Small intestine (tissue), 7 donors: ENCODE measurements around the gene TMEM117. TPM values are rescaled to one million over a fixed set of nuclear protein-coding genes. Genes with fewer than 3 reads are reported as not detected.
A peak's percentile ranks its signal among the peaks of the same experiment; 100 is the strongest.

ENCODE experiments used
- DNase-seq, 2 donors: peaks; one replicate each; pipeline versions ENCODE4 v3.0.0 to v3.0.0-alpha.2; 2013
- FAIRE-seq: peaks from 2 replicates; lab custom pipeline; 2012; peaks lifted over from hg19 to GRCh38; lab: Jason Lieb, UNC
- H3K27ac ChIP-seq, 3 donors: one replicate each; pipeline ENCODE4 v1.5.1; 2013; ENCODE audit warnings: low read length in 2 of 3, mild to moderate bottlenecking in 2 of 3, control low read depth in 1 of 3, inconsistent platforms in 1 of 3, low read depth in 1 of 3, moderate library complexity in 1 of 3
- H3K27me3 ChIP-seq, 3 donors: one replicate each; pipeline ENCODE4 v1.6.1; 2013; ENCODE audit warnings: low read length in 3 of 3, inconsistent platforms in 1 of 3; ENCODE audit not compliant: control insufficient read depth in 3 of 3, insufficient read depth in 3 of 3
- H3K36me3 ChIP-seq, 3 donors: one replicate each; pipeline ENCODE4 v1.6.1; 2013; ENCODE audit warnings: low read length in 3 of 3, inconsistent platforms in 1 of 3, low read depth in 1 of 3, mild to moderate bottlenecking in 1 of 3, moderate library complexity in 1 of 3; ENCODE audit not compliant: control insufficient read depth in 3 of 3, insufficient read depth in 2 of 3
- H3K4me1 ChIP-seq, 3 donors: one replicate each; pipeline ENCODE4 v1.6.1; 2013; ENCODE audit warnings: low read length in 2 of 3, inconsistent platforms in 1 of 3, low read depth in 1 of 3, mild to moderate bottlenecking in 1 of 3, moderate library complexity in 1 of 3; ENCODE audit not compliant: control insufficient read depth in 3 of 3, insufficient read depth in 2 of 3
- H3K4me3 ChIP-seq, 3 donors: one replicate each; pipeline ENCODE4 v1.5.1; 2013; ENCODE audit warnings: low read length in 3 of 3, control low read depth in 1 of 3, inconsistent platforms in 1 of 3, low read depth in 1 of 3, mild to moderate bottlenecking in 1 of 3, moderate library complexity in 1 of 3
- H3K9me3 ChIP-seq, 2 donors: one replicate each; pipeline ENCODE4 v1.6.1; 2013; ENCODE audit warnings: low read depth in 1 of 2, low read length in 1 of 2; ENCODE audit not compliant: control insufficient read depth in 2 of 2, insufficient read depth in 1 of 2
- WGBS, 3 donors: extraction: QIAGEN DNeasy Blood & Tissue Kit; methylation state at CpG; one replicate each; pipeline ENCODE4 v1.1.7; 2013; 5-methylcytosine and 5-hydroxymethylcytosine counted together
- polyA plus RNA-seq, 4 donors: library from polyadenylated mRNA; stranded (reverse) in 3 of 4; unstranded in 1 of 4; fragments of 200-250 nt in 3 of 4; fragments of 120-200 nt in 1 of 4; gene quantifications; one replicate each; pipeline versions ENCODE4 v1.2.1 to v1.2.3, GENCODE V29; 2013
- donor health status: healthy with polysubstance abuse.
- donor health status: control.
- donor health status: control.
- donor health status: Bipolar disorder and iron deficiency.
- donor health status: healthy.

TMEM117 gene
- polyA plus RNA-seq, 4 donors = 6.3 to 14.3 (median 13.8) TPM

- Histone ChIP-seq H3K4me1 (peaks cover 0 to 6% (median 0%) of the 10 kb centered on the region in 3 donors), H3K9me3 (no peaks in the 10 kb centered on the region), H3K36me3 (peaks cover 0 to 4% (median 0%) of the 10 kb centered on the region in 3 donors), H3K27ac (peak within 1 kb of the TSS; percentile 92 to 97 (median 93)), H3K4me3 (peak within 1 kb of the TSS; percentile 81 to 94 (median 94)), H3K27me3 (no peaks in the 10 kb centered on the region)
- FAIRE-seq (no peak), DNase-seq (peak; percentile 83 to 95)
- whole genome bisulfite sequencing, 3 donors = 0% methylated on average over 67 to 89 of the region's 89 CpGs
These were observed 29.8 kb upstream of the TMEM117 start, which contains the start of gene TWF1 for GRCh38 chr12:43805860-43806736. Gene TWF1 (minus strand): TSS chr12:43806317. CDS start chr12:43806245, 72 bp downstream.

- 0 to 4% (median 2%) methylated on average over 3 of the region's 3 CpGs for WGBS, 3 donors
- H3K27ac ChIP-seq = peak overlapping the region; percentile 63 to 92 (median 64)
- DNase-seq (no peak), FAIRE-seq (no peak)
- H3K4me3 ChIP-seq = peak overlapping the region in 2 of 3 donors; percentile 75 to 94
- H3K27me3 ChIP-seq = no peaks in the 10 kb centered on the region
- H3K36me3 ChIP-seq = peaks cover 0 to 2% (median 0%) of the 10 kb centered on the region in 3 donors
- H3K9me3 ChIP-seq = no peaks in the 10 kb centered on the region
- H3K4me1 ChIP-seq = peaks cover 0 to 6% (median 0%) of the 10 kb centered on the region in 3 donors
These were observed 29.2 kb upstream of the TMEM117 start for GRCh38 chr12:43806737-43807072.

- peaks cover 0 to 6% (median 0%) of the 10 kb centered on the region in 3 donors for H3K4me1 ChIP-seq
- FAIRE-seq (no peak), DNase-seq (no peak)
- no peak overlapping the region for H3K4me3 ChIP-seq
- no peaks in the 10 kb centered on the region for H3K27me3 ChIP-seq
- no peaks in the 10 kb centered on the region for H3K36me3 ChIP-seq
- 83 to 94% (median 85%) methylated on average over 3 of the region's 3 CpGs for WGBS, 3 donors
- H3K27ac ChIP-seq = no peak overlapping the region
- no peaks in the 10 kb centered on the region for H3K9me3 ChIP-seq
These were observed 28.5 kb upstream of the TMEM117 start for GRCh38 chr12:43807386-43807785.

- Histone ChIP-seq H3K4me3 (no peak overlapping the region), H3K4me1 (peaks cover 0 to 7% (median 0%) of the 10 kb centered on the region in 3 donors), H3K36me3 (no peaks in the 10 kb centered on the region), H3K27ac (no peak overlapping the region), H3K9me3 (no peaks in the 10 kb centered on the region), H3K27me3 (no peaks in the 10 kb centered on the region)
- no peak for DNase-seq
- 91 to 95% (median 93%) methylated on average over 2 of the region's 2 CpGs for WGBS, 3 donors
- no peak for FAIRE-seq
These were observed 23.8 kb upstream of the TMEM117 start for GRCh38 chr12:43812057-43812456.

- Histone ChIP-seq H3K4me1 (peaks cover 0 to 4% (median 0%) of the 10 kb centered on the region in 3 donors), H3K27ac (no peak overlapping the region), H3K27me3 (no peaks in the 10 kb centered on the region), H3K36me3 (no peaks in the 10 kb centered on the region), H3K4me3 (no peak overlapping the region), H3K9me3 (no peaks in the 10 kb centered on the region)
- 91 to 96% (median 91%) methylated on average over 4 of the region's 4 CpGs for WGBS, 3 donors
- no peak for FAIRE-seq
- no peak for DNase-seq
These were observed 23.0 kb upstream of the TMEM117 start for GRCh38 chr12:43812926-43813325.

GRCh38 chr12:43815416-43815815, 20.5 kb upstream of the TMEM117 start:
- no peaks in the 10 kb centered on the region for H3K36me3 ChIP-seq
- H3K4me3 ChIP-seq = no peak overlapping the region
- no peaks in the 10 kb centered on the region for H3K27me3 ChIP-seq
- H3K9me3 ChIP-seq = no peaks in the 10 kb centered on the region
- peaks cover 0 to 4% (median 0%) of the 10 kb centered on the region in 3 donors for H3K4me1 ChIP-seq
- FAIRE-seq (no peak), DNase-seq (peak in 1 of 2 donors; percentile 54)
- H3K27ac ChIP-seq = no peak overlapping the region
- WGBS, 3 donors = 22 to 59% (median 49%) methylated on average over 3 of the region's 3 CpGs

GRCh38 chr12:43816168-43816567, 19.7 kb upstream of the TMEM117 start:
- 61 to 76% (median 65%) methylated on average over 3 of the region's 3 CpGs for WGBS, 3 donors
- H3K27ac ChIP-seq = no peak overlapping the region
- H3K4me3 ChIP-seq = no peak overlapping the region
- H3K4me1 ChIP-seq = peaks cover 0 to 4% (median 0%) of the 10 kb centered on the region in 3 donors
- H3K27me3 ChIP-seq = no peaks in the 10 kb centered on the region
- no peaks in the 10 kb centered on the region for H3K9me3 ChIP-seq
- no peaks in the 10 kb centered on the region for H3K36me3 ChIP-seq
- DNase-seq = no peak
- FAIRE-seq = no peak

GRCh38 chr12:43824207-43824775, 11.6 kb upstream of the TMEM117 start:
- Histone ChIP-seq H3K4me1 (no peaks in the 10 kb centered on the region), H3K4me3 (no peak overlapping the region), H3K27ac (no peak overlapping the region), H3K9me3 (no peaks in the 10 kb centered on the region), H3K36me3 (no peaks in the 10 kb centered on the region), H3K27me3 (no peaks in the 10 kb centered on the region)
- FAIRE-seq (no peak), DNase-seq (no peak)
- WGBS, 3 donors = 88 to 92% (median 90%) methylated on average over 8 of the region's 8 CpGs
